ENCODE data around the gene RALGPS1.

GRCh38 chr9:126907058-126907457, 7.5 kb upstream of the RALGPS1 start:
- no peak for TF ChIP-seq CTCF (conservative IDR thresholded peaks at IDR 0.05)
- TF ChIP-seq ZFX (IDR thresholded peaks at IDR 0.05): no peak
